ENCODE measurements around the gene WDR47.
"Not testable (repeated sequence)": the region's sequence is repeated elsewhere in the genome, so short reads cannot be mapped to it uniquely, and the experiment has no call there.

WDR47 gene

DNA sequence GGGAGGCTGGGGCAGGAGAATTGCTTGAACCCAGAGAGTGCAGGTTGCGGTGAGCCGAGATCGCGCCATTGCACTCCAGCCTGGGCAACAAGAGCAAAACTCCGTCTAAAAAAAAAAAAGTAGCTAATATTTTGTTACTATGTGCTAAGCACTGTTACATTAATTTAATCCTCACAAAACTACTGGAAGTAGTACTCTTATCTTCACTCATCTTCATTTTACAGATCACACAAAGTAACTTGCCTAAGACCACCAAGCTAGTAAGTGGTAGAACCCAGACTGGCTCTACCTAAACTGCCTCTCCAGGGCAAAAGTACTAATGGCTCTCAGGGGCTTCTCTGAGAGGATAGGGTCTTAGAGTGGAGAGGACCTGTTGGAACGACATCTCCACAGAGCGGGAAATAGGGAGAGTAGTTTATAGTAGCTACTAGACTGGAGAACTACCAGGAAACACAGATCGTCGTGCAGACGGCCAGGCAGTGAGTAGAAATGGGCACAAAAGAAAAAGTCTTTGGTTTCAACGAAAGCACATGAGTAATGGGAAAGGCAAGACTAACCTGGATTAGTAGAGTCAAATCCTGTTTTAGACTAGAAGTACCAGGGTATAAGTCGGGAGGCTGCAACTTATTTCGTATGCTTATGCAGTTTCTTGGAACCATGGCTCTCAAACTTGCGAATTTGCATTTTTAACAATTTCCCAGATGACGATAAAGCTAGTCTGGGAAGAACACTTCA, 80.0 kb downstream of the WDR47 start:
- no peak for DNase-seq

DNA sequence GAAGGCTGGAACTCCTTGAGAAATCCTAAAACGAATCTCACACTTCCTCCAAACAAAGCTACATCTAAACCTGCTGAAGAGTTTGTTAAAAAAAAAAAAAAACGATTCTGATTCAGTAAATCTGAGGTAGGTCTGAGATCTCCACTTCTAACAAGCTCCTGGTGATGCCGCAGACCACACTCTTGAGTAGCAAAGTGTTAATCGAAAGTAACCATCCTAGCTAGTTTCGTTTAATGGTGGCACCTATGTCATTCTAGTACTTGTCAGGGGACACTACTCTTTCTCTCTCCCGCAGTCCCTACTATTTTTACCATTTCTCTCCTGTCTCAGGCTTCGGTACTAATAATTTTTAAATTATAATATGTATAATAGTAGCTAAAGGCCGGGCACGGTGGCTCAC, 80.7 kb downstream of the WDR47 start:
- DNase-seq = no peak

DNA sequence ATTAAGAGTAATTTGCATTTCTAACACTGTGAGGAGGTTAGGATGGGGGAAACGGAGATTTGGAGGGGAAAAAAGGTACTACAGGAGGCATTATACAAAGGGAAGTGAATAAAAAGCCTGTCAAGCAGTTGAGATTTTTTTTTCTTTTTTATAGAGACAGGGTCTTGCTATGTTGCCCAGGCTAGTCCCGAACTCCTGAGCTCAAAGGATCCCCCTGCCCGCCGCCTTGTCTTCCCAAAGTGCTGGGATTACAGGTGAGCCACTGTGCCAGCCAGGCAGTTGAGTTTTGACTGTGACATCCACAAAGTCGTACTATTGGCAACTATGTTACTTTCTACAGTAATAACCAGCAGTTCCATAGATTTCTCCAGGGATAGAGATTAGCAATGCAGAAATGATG, 81.2 kb downstream of the WDR47 start:
- DNase-seq = no peak

DNA sequence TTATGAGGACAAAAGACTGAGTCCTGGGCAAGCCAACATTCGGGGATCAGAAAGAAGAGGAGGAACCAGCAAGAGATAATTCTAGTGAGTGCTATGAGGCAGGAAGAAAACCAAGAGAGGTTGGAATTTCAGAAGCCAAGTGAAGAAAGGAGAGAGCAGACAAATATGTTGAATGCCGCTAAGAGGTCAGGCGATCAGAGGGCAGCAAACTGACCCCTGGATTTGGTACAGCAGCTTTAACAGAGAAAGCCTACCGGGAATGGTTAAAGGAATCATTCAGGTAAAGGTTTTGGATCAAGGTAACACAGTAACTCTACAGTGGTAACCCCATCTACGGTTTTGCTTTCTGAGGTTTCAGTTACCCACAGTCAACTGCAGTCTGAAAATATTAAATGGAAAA, 84.0 kb downstream of the WDR47 start:
- no peak for DNase-seq

DNA sequence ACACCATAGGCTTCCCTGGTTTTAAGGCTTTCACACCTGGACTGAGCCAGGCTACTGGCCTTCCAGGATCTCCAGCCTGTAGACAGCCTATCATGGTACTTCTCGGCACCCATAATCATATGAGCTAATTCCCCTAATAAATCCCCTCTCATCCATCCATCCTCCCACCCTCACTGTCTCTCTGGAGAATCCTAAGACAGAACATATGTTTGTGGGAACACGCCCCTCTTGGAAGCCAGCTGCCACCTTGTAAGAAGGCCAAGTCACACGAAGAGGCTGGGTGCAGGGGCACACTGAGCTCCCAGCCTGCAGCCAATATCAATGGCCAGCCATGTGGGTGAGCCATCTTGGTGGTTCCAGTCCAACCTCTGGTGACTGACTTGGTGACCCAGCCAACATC, 86.0 kb downstream of the WDR47 start:
- no peak for DNase-seq

DNA sequence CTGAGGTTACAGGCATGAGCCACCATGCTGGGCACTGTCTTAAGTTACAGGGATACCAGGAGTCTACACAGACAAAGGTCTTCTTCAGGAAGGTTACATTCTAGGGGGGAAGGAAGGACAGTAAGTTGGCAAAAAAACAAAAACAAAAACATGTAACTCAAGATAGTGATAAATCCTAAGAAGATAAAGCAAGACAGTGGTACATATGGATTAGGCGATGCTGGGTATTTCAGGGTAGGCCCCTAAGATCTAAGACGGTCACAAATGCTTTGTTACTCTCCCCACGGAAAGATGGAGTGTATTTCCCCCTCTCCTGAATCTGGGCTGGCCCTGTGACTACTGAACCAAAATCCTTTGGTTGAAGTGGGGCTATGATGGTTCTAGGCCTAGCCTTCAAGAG, 86.8 kb downstream of the WDR47 start:
- no peak for DNase-seq

DNA sequence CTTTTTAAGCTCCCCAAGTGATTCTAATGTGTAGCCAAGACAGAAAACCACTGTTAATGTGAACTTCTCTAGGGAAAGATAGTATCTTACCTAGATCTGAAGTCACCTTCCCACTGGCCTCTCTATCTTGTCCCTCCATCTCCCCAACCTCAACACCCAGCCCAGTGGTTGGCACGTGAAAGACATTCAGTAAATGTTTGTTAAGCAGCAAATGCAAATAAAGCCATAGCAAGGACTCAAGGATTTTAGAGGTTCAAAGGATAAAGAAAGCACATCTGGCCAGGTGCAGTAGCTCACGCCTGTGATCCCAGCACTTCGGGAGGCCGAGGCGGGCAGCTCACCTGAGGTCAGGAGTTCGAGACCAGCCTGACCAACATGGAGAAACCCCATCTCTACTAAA, 88.5 kb downstream of the WDR47 start:
- DNase-seq = no peak

DNA sequence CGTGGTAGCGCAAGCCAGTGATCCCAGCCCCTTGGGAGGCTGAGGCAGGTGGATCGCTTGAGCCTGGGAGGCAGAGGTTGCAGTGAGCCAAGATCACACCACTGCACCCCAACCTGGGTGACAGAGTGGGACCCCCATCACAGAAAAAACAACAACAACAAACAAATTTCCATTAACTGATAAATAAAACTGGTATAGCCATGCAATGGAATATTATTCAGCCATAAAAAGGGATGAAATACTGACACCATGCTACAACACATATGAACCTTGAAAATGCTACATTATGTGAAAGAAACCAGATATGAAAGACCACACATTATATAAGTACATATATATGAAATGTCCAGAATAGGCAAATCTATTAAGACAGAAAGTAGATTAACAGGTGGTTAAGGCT, 90.7 kb downstream of the WDR47 start:
- no peak for DNase-seq

DNA sequence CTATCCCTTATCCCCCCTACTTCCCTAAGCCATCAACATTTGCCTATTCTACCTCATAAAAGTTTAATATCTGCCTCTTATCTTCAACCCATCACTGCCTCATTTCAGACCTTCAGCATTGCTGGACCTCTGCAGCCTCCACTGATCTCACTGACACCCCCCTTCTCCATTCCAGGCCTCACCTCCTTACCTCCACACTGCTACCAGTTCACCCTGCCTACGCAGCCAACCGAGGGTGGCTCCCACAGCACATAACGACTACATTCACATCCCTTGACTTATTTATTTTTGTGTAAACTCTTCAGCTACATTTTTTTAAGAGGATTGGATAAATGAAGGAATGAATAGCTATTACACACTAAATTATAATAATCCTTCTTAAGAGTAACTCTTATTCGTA, 92.9 kb downstream of the WDR47 start:
- no peak for DNase-seq

DNA sequence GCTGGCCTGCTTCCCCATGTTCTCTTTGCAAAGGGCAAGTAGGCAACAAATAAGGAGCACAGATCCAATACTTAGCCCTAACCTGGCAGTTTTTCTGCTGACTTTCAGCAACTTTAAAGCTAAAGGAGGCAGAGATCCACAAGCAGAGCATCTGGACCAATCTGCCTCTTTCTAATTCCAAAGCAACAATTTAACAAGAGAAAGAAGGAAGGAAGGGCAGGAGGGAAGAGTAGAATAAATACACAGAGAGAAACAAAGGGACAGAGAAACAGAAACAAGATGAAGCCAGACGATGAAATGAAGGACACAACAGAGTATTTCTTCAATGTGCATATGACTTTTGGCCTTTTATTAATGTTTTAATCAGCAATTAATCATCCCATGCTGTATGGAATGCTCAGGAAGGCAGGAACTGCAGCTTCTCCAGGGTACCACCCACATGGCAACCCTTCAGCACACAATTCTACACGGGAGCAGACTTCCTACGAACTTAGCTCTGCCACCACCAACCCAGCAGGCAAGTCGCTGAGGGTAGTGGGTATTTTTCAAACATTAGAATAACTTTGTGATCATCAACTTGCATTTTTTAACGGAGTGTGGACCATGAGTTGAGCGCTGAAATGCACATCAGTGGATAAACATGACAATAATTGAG, 93.9 kb downstream of the WDR47 start:
- no peak for DNase-seq

DNA sequence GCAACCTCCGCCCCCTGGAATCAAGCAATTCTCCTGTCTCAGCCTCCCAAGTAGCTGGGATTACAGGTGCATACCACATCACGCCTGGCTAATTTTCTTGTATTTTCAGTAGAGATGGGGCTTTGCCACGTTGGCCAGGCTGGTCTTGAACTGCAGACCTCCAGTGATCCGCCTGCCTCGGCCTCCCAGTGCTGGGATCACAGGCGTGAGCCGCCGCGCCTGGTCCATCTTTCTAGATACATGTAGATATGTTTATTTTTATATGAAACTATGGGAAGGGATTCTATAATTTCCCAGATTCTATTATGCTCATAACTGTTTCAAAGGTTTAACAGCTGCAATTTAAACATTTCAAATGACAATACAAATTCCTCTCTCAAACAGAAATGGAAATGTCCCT, 105.7 kb downstream of the WDR47 start:
- DNase-seq = no peak

DNA sequence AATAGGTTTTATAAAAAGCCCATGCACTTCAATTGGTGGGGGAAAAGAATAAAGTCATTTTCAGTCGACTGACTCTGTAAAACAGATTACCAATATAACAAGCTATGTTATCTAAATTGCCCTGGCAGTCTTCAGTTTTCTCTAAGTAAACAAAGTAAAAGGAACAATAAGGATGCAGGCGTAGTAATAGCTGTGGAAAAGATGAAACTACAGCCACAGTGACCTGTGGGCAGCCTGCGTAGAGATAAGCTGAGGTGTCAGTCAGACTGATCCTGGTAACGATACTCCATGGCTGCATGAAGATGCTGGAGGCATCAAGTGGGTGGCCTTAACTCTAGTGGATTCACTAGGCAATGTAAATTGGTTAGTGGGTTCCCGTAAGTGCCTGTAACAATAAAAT, 108.0 kb downstream of the WDR47 start:
- DNase-seq = no peak

DNA sequence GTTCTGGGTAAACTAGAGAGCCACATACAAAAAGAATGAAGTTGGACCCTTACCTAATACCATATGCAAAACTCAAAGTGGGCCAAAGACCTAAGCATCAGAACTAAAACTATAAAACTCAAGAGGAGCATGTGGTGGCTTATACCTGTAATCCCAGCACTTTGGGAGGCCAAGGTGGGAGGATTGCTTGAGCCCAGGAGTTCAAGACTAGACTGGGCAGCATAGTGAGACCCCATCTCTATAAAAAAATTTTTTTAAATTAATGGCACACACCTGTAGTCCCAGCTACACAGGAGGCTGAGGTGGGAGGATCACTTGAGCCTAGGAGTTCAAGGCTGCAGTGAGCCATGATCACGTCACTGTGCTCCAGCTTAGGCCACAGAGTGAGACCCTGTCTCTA, 114.3 kb downstream of the WDR47 start:
- not testable (repeated sequence) for DNase-seq

DNA sequence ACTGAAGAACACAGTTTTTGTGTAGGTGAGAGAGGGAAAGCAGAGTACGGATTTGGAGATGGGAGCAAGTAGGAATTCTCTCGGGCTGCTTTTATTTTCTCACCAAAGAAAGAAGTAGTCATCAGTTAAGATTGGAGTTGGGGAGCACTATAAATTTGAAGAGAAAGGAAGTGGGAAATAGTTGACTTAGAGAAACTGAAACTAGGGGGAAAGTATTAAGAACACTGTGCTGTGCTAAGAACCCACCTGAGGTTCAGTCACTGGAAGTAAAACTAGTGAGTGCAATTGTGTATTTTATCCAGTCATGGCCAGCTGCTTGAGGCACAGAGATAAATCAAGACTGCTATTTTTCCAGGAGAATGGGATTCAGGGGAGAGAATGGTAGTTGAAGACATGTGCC, 116.0 kb downstream of the WDR47 start:
- DNase-seq = no peak
